HG03139 (cell line): ENCODE data around the gene DPP10.

Experiments used
- ATAC-seq: cut with Tn5 transposase; IDR thresholded peaks from one replicate; pipeline ENCODE4 v1.9.1; 2021; ENCODE audit not compliant: unreplicated experiment

Gene DPP10

DNA sequence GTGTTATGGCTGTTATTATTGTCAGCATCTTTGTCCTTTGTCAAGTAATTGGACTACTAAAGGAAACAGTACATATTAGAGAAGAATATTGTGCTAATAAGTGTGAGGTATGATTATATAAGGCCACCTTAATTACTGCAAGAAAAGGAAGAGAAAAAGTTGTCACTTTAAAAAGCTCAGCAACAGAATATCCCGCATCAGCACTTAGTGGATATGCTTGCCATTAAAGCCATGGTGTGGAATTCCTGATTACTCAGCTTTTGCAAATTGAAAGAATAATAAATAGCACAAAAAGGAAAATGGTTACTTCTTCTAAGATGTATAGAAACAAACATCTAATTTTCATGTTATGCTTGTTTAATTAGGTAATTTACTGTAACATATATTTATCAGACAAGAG, 347.5 kb downstream of the DPP10 start:
- ATAC-seq = no peak

DNA sequence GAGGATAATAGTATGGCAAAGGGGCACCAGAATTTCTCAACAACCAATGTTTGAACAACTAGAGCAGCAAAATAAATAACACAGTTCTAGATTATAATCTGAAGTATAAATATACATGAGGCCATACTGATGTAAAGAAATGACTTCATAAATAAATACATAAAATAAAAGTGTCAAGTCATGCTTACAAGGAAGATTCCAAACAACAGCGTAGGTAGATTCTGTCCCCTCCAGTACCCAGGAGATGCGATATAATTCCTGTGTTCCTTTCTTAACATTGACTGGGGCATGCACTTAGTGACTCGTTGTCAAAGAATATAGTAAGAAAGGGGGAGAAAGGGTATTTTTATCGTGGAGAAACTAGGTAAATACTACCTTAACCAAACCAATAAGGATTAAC, 355.1 kb downstream of the DPP10 start:
- no peak for ATAC-seq

DNA sequence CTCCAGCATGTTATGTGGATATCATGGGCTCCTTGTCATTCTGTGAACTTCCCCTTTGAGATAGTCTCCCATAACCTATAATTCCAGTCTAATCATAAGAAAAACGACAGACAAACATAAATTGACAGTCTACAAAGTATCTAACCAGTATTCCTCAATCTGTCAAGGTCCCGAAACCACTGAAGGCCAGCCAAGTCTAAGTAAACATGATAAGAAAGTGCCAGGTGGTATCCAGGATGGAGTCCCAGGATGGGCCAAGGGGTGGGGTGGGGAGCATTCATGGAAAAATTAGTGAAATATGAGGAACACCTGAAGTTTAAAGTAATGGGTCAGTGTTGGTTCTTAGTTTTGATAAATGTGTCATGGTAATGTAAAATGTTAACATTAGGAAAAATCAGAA, 355.5 kb downstream of the DPP10 start:
- no peak for ATAC-seq

DNA sequence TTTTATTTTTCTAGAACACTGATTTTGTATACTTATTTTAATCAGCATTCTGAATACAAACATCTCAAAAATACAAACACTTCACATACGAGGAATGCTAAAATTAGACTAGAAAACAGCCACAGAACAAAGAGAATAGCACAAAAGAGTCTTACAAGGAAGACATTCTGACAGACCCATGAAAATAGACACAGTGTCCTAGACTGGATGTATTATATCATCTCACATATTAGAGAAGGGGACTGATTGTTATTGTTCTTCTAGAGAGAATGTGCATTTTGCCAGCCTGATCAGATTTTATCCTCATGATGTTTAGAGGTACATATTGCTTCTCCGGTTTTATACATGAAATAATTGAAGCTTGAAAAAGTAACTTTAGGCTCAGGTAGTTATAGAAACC, 357.9 kb downstream of the DPP10 start:
- ATAC-seq = no peak

DNA sequence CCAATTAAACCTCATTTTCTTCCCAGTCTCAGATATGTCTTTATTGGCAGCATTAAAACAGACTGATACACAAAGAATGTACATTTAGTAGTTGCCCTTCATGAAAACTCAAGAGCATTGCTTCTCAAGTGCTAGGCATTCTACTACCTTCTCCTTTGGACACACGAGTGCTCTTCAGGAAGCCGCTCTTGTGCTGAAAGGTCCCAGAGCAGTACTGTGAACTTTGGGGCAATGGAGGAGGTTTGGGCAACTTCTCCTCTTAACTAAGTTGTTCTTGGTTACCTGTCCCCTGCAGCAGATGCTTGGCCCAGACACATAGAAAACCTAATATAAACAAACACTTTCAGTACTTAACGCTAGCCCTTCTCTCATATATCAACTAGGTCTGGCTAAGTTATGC, 362.8 kb downstream of the DPP10 start:
- ATAC-seq = no peak

DNA sequence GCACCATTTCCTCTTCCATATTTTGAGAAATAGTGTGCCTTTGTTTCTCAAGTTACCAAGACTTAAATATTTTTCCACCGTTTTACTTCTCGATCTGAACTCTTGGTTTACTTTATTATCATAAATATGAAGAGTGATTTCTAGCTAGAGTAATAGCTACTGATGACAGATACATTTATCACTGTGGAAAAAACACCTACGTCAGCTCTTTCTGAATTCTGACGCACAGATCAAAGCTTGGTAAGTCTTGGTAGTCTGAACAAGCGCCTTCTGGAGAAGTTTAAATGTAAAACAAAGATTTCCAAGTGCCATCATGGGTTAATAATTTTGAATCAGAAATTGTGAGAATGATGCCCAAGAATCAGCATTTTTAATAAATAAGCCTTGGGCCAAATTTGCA, 367.7 kb downstream of the DPP10 start:
- no peak for ATAC-seq

DNA sequence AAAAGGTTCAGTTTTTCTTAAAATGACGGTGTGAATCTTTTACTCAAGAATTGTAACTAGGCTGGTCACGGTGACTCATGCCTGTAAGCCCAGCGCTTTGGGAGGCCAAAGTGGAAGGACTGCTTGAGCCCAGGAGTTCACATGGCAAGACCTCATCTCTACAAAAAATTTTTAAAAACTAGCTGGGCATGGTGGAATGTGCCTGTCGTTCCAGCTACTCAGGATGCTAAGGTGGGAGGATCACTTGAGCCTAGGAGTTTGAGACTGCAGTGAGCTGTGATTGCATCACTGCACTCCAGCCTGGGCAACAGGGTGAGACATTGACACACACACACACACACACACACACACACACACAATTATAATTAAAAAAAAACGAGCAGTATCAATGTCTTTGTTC, 369.8 kb downstream of the DPP10 start:
- no peak for ATAC-seq

DNA sequence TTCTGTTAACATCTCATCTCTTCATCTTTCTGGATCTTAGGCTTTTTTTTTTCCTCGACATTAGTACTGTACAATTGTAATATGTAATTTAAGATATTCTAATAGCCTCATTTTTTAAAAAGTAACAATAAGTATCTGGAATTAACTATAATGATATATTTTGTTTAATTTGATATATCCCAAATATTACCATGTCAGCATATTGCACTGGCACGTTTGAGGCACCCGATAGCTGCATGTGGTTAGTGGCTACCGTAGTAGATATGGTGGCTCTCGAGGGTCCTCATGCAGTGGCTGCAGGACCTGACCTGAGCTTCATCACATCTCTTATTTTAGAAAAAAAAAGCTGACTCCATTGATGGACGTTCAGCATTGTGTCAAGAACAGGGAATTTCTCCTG, 371.9 kb downstream of the DPP10 start:
- ATAC-seq = no peak

DNA sequence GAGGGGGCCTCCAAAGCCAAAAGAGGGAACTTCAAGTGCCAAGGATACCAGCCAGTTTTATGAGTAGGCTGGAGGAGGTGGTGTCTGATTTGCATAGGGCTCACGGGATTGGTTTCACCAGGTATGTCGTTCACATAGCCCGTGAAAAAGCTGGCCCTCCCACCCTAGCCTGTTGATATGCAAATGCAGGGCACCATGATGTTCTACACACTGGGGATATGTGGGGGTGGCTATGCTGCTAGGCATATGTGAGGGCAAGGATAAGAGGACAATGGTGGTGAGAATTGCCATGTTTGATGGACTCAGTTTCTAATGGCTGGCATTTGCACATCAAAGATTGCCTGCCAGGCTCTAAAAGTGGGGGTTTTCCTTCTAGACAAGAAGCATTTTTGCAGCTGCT, 378.6 kb downstream of the DPP10 start:
- ATAC-seq = no peak

DNA sequence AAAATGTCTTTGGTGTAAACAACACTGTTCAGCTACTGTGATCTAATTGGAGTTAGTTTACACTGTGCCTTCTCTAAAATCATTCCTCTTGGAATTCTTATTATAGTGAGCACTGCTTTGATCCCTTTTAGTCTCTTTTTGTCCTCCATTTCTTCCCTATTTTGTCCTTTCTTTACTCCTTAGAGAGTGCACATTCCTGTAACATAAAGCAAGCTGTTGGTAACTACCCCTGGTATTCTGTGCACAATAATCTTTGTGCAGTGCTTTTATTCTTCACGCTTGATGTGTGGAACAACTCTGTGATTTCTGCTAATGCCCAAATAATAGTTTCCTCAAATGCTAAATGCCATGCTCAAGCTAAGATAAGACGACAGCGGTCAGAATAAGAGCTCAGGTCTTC, 401.5 kb downstream of the DPP10 start:
- no peak for ATAC-seq

DNA sequence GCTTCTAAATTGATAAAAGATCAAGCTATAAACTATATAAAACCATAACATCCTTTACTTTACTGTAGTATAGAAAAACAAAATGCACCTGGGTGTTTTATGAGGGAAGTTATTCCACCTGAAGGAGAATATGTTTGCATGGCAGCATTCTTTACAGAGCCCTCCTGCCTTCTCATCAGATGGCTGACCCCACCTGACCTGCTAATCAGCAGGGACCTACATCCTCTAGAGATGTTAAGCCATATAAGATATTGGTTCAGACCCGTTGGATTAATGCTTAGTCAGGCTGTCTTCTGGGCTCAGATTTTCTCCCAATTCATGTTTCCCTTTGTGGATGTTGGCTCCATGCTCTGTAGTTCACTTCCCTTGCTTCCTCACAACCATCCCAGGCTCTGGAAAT, 414.8 kb downstream of the DPP10 start:
- ATAC-seq = no peak

DNA sequence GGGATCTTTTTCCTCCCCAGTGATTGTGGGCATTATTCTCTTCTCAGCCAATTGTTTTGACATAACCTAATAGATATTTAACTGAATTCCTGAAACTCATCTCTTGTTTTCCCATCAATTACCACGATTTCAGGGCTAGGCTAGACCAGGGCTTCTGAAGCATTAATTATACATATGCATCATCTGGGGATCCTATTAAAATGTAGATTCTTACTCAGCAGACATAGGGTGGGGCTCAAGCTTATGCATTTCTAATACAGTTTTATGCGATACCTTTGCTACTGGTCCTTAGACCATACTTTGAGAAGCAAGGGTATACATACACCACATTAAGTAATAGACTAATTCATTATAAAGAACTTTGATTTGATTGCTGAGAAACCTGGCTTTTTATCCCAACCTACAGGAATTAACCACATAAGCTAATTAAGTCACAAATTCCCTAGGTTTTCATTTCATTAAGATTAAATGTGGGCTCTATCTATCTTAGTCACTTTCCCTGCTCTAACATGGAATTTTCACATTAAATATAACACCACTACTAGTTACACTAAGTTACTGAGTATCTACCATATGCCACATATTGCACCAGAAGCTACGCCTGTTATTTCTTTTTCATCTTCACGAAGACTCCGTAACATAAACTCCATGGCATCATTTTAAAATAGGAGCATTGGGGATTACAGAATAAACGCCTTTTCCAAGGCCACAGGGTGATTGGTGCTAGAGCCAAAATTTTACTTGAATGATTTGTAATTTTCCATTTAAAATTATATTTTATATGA, 417.5 kb downstream of the DPP10 start:
- no peak for ATAC-seq

DNA sequence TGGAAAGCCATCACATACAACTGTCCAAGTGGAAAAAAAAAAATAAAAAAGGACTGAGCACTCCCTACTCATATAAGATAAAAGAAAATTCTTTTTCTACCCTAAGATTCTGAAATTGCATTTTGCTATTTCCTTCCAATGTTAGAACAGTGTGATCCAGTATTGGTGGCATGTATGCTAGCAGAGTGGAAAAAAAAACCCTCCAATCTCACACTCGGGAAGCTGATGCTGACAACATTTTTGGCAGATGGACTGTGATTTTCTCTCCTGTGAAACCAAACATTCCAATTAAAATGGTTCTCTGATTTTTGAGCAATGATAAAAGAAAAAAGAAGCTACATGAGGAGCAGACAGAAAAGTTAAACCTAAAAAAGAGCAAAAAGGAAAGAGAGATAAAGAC, 419.8 kb downstream of the DPP10 start:
- no peak for ATAC-seq

DNA sequence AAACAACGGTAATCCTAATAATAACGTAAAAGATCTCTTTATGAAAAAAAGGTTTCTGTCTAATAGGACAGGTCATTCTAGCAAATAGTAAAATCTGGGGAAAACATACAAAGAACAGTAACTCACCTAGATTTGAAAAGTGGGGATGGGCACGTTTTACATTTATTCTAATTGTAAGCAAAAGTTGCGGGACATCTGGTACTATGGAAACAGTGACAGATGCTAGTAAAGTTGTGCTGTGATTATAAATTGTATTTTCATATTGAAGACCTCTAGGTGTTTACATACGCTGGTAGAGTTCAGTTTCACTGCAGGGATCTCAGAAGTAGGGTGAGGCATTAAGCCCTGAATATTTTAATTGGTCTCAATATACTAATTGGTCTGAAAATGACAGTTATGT, 422.5 kb downstream of the DPP10 start:
- ATAC-seq = no peak

DNA sequence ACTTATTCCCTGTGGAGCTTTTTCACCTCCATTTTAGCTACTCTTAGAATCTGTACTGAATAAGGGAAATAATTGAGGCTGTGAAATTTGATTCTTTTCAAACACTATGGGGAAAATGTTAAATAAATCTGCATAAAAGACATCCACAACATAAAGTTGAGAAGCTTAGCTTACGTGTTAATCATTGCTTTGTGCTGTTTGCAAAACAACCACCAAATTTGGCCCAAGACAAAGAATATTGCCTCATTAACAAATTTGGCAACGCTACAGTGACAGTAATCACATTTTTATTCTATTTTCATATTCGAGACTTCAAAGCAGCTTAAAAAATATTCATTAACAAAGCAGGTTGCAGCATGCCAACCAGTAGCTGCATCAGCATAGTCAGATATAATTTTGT, 437.6 kb downstream of the DPP10 start:
- no peak for ATAC-seq

DNA sequence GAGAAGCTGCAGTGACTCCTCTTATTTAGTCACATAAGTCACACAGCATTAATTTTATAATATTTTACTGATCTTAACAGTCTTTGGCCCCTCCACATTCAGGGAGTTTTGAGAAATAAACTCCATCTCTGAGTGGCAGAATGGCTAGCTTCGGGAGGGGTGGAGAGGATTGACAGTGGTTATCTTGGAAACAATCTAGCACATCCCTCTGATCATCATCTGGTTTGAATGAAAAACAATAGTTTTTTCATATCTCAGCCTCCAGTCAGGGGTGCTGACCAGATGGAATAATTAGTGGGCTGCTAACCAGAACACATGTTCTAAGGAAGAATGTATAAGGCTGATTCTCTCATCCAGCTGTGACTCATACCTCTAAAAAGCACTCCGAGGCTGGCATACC, 477.5 kb downstream of the DPP10 start:
- ATAC-seq = no peak

DNA sequence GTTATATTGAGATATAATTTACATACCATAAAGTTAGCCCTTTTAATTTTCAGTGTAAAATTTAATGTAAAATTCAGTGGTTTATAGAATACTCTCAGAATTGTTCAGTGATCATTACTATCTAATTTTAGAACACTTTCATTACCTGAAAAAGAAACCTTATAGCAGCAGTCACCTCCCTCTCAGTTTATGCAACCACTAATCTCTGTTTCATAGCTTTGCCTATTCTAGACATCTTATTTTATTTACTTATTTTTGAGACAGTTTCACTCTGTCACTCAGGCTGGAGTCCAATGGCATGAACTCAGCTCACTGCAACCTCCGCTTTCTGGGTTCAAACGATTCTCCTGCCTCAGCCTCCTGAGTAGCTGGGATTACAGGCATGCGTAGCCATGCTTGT, 479.6 kb downstream of the DPP10 start:
- ATAC-seq = no peak

DNA sequence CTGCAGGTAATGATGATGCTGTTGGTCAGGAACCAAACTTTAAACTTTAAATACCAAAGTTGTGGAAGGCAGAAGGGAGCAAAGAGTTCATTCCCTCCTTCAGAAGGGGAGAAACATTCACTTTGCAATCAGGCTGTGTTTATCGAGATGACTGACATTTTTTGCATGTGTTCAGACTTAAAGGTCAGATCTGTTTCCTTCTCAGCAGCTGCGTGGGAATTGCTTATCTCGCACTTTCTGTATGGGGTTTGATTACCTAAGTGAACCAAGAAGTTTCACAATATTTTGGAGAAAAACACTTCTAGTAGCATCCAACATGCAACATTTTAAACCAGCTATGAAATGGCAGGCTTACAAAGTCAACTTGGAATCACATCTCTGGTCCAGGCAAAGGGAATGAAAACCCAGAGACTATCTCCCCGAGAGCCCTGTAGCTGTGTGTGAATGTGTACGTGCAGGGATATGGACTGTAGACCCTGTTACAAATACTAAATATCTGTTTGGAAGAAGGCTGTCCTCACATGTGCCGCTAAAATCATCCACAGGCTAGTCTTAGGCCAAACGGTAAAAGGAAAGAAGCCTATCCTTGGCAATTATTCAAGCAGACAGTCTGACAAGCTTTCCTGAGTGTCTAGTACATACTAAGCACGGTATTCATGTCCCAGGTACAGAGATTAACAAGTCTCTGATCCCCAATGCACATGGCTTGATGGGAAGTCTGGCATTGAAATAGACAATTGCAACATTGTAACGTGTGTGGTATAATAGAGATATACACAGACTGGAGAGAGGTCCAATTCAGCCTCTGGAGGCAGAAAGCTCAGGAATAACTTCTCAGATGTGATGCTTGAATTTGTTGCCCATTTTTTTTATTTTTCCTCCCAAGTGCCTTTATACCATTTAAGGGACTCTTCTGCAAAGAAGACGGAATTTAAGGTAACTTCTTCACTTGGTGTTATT, 483.1 kb downstream of the DPP10 start:
- no peak for ATAC-seq

DNA sequence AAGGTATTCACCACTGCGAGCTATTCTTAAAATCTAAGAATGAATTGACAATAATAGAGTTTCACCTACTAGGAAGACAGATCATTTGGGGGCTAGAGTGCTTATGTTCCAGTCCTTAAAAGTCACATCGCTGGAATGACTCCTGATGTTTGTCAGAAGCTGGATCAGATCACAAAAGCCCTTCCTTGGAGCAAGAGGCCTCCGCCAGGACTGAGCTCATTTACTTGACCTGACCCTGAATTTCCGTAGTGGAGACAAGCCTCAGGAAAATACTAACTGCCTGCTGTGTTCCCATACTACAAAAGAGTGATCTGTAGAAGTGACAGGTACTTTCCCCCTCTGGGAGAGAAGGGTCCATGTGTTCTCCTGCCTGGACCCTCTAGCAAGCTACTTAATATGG, 483.9 kb downstream of the DPP10 start:
- no peak for ATAC-seq

DNA sequence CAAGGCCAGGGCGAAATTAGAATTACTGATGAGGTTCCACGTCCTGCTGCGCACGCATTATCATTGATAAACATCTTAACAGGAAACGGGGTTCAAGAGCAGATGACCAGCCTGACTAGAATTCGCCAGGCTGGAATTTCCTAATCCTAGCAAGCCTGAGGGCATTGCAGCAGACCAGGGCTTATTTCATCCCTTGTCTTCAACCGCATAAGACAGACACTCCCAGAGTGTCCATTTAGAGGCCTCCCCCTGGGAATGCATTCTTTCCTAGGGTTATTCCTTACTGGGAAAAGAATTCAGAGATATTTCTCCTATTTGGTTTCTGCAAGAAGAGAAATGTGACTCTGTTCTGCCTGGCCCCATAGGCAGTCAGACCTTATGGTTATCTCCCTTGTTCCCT, 486.8 kb downstream of the DPP10 start:
- ATAC-seq = no peak

DNA sequence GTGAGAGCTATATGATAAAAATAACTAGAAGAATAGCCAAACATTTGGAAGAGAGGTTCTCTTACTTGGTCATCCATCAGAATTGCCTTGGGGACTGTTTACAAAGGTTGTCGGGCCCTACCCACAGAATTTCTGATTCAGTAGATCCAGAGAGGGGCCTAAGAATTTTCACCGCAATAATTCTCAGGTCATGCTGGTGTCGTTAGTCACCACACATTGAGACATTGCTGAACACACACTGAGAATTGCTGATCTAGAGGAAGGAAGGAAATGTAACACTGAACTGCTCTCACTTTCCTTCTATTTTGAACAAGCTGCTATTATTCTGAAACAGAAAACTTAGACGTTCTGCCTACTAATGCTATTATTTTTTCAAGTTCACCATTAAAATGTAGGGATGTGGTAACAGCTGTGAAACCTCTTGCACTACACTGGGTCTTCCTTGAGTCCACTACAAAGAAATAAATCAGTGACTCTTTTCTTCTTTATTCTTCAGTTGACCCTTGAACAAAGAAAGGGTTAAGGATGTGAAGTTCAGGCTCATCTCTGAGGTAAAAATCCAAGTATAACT, 491.3 kb downstream of the DPP10 start:
- ATAC-seq = no peak

DNA sequence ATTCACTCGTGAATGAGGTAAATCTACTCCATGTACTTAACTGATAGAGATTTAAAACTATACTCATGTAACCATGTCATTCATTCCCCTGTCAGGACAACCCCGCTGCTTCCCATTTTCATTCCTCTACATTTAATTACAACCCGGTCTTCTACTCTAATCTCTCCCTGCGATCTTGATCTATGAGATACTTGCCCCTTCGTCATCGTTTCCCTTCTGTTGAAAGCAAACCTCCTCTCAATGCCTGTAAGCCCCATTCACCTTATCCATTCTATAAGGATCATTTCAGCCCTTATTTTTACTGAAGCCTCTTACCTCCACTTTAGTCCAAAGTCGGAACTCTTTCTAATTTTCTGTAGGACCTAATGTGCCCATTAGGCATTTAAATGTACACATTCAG, 492.6 kb downstream of the DPP10 start:
- ATAC-seq = no peak
